GM13977 (cell line): ENCODE measurements around the gene IDUA.

Source experiments
- DNase-seq: peaks from one replicate; pipeline ENCODE4 v3.0.0; 2012; ENCODE audit warnings: low spot score
- CTCF ChIP-seq: IDR thresholded peaks from 2 replicates; pipeline ENCODE4 v1.5.1; 2012; ENCODE audit warnings: mild to moderate bottlenecking, control low read depth; ENCODE audit not compliant: insufficient read depth; ENCODE audit errors: extremely low read depth, missing control alignments
- in situ Hi-C: fragments of 300-500 bp; cut with MboI; formaldehyde crosslinking; loops from one replicate; pipeline ENCODE4 v1.12.0; 2022; ENCODE audit warnings: low sequenced_read_pairs, low pct_unique_long_range_greater_than_20kb, mixed read lengths, inconsistent platforms; ENCODE audit not compliant: unreplicated experiment

The IDUA gene

GRCh38 chr4:1006856-1007255, 20.0 kb downstream of the IDUA start:
- in situ Hi-C loops = no loop called here
- no peak for TF ChIP-seq CTCF
- DNase-seq = no peak

- no peak for DNase-seq
- in situ Hi-C loops = no loop called here
- no peak for TF ChIP-seq CTCF
These were observed 22.1 kb downstream of the IDUA start for GRCh38 chr4:1008840-1009541.

DNA sequence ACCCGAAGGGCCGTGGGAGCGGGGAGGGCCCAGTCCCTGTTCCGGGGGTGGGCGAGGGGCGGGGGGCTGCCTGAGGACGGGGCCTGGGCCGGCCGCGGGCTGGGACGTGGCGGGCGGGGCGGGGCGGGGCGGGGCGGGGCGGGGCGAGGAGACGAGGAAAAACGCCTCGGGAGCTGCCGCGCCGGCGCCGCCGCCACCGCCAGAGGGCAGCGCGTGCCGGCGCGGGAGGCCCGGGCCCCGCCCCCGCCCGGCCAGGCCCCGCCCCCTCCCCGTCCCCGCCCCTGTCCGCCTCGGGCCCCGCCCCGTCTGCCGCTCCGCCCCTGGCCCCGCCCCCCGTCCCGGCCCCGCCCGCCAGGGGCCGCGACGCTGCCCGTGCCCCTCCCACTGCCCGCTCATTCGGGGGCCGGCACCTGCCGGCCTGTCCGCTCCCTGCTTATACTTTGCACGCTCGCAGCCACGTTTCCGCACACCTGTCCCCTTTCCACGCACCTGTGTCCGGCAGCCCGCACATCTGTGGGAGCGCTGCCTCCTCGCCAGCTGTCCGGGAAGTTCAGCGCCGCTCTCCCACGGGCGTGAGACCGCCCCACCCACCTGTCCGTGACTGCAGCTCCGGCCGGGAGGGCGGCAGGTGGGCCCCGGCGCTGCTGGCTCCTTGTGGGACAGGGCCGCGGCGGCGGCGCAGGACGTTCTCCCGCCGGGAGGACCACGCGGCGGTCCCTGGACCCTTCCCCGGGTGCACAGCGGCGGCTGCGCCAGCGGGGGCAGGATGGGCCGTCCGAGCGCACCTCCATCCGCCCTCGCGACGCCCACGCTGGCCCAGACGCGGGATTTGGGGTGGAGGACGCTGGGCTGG, 22.9 kb downstream of the IDUA start:
- DNase-seq = peak; percentile 94
- peak; percentile 26 for TF ChIP-seq CTCF
- in situ Hi-C loops = no loop called here

GRCh38 chr4:1010395-1011021, 23.7 kb downstream of the IDUA start:
- in situ Hi-C loops = no loop called here
- no peak for DNase-seq
- TF ChIP-seq CTCF = no peak

- no peak for TF ChIP-seq CTCF
- in situ Hi-C loops = no loop called here
- peak; percentile 97 for DNase-seq
These were observed 24.3 kb downstream of the IDUA start, which contains the start of gene FGFRL1 for GRCh38 chr4:1011022-1011665. TSS of gene FGFRL1 (plus strand) at chr4:1011626. CDS start at chr4:1012486, 860 bp downstream.

- TF ChIP-seq CTCF = no peak
- no peak for DNase-seq
- in situ Hi-C loops = no loop called here
These were observed 24.8 kb downstream of the IDUA start for GRCh38 chr4:1011666-1012033.
